ENCODE results near the gene SAP25.
"Not testable (repeated sequence)": the region's sequence is repeated elsewhere in the genome, so short reads cannot be mapped to it uniquely, and the experiment has no call there.

The SAP25 gene

GRCh38 chr7:100552532-100552931 is 21.2 kb downstream of the SAP25 start:
- H3K27me3 Mint-ChIP-seq = no peaks in the 10 kb centered on the region
- ATAC-seq (replicated peaks) (no peak), DNase-seq (no peak)
- no peak overlapping the region for H3K4me3 Mint-ChIP-seq
- H3K36me3 Mint-ChIP-seq (ENCODE audit: insufficient read depth) = peaks cover 78% of the 10 kb centered on the region
- H3K9me3 Mint-ChIP-seq = no peaks in the 10 kb centered on the region
- H3K27ac Mint-ChIP-seq = peak overlapping the region in 1 of 2 donors; percentile 3
- peaks cover 25 to 27% of the 10 kb centered on the region in 2 donors for H3K4me1 Mint-ChIP-seq (ENCODE audit: low read depth in 2 of 2)

- H3K4me3 Mint-ChIP-seq = peak overlapping the region; percentile 91 to 92
- H3K27me3 Mint-ChIP-seq; H3K9me3 Mint-ChIP-seq; ATAC-seq (replicated peaks); DNase-seq: not testable (repeated sequence)
- H3K27ac Mint-ChIP-seq = peak overlapping the region; percentile 93 to 95
- peaks cover 41% of the 10 kb centered on the region for H3K36me3 Mint-ChIP-seq (ENCODE audit: insufficient read depth)
- peaks cover 65 to 66% of the 10 kb centered on the region in 2 donors for H3K4me1 Mint-ChIP-seq (ENCODE audit: low read depth in 2 of 2)
Observed at GRCh38 chr7:100548446-100548845, 25.3 kb downstream of the SAP25 start.

GRCh38 chr7:100547872-100548271 is 25.8 kb downstream of the SAP25 start:
- no peak for ATAC-seq (replicated peaks)
- Mint-ChIP-seq H3K4me3 (peak overlapping the region; percentile 91 to 92), H3K9me3 (no peaks in the 10 kb centered on the region), H3K4me1 (ENCODE audit: low read depth in 2 of 2) (peaks cover 70% of the 10 kb centered on the region in 2 donors), H3K27me3 (no peaks in the 10 kb centered on the region), H3K36me3 (ENCODE audit: insufficient read depth) (peaks cover 37% of the 10 kb centered on the region), H3K27ac (peak overlapping the region; percentile 93 to 95)
- no peak for DNase-seq

GRCh38 chr7:100546926-100547800 is 26.5 kb downstream of the SAP25 start:
- Mint-ChIP-seq H3K27ac (peak overlapping the region; percentile 93 to 95), H3K36me3 (ENCODE audit: insufficient read depth) (peaks cover 30% of the 10 kb centered on the region), H3K9me3 (no peaks in the 10 kb centered on the region), H3K4me3 (peak overlapping the region; percentile 91 to 92), H3K4me1 (ENCODE audit: low read depth in 2 of 2) (peaks cover 73 to 77% of the 10 kb centered on the region in 2 donors), H3K27me3 (no peaks in the 10 kb centered on the region)
- no peak for DNase-seq
- ATAC-seq (replicated peaks) = peak; percentile 2

GRCh38 chr7:100546129-100546925 is 27.4 kb downstream of the SAP25 start:
- Mint-ChIP-seq H3K4me1 (ENCODE audit: low read depth in 2 of 2) (peaks cover 79 to 85% of the 10 kb centered on the region in 2 donors), H3K4me3 (peak overlapping the region; percentile 91 to 92)

GRCh38 chr7:100545360-100546128 is 28.2 kb downstream of the SAP25 start:
- ATAC-seq (replicated peaks) = peak; percentile 54
- H3K36me3 Mint-ChIP-seq (ENCODE audit: insufficient read depth) = peaks cover 15% of the 10 kb centered on the region
- peak overlapping the region; percentile 91 to 92 for H3K4me3 Mint-ChIP-seq
- H3K27me3 Mint-ChIP-seq = no peaks in the 10 kb centered on the region
- no peak for DNase-seq
- peak overlapping the region; percentile 93 to 95 for H3K27ac Mint-ChIP-seq
- H3K9me3 Mint-ChIP-seq = no peaks in the 10 kb centered on the region
- peaks cover 82 to 87% of the 10 kb centered on the region in 2 donors for H3K4me1 Mint-ChIP-seq (ENCODE audit: low read depth in 2 of 2)

More at GRCh38 chr7:100546129-100546925, 27.4 kb downstream of the SAP25 start:
- peaks cover 21% of the 10 kb centered on the region for H3K36me3 Mint-ChIP-seq (ENCODE audit: insufficient read depth)
- peak; percentile 82 for ATAC-seq (replicated peaks)
- no peaks in the 10 kb centered on the region for H3K9me3 Mint-ChIP-seq
- peak overlapping the region; percentile 93 to 95 for H3K27ac Mint-ChIP-seq
- peak; percentile 36 to 45 (median 42) for DNase-seq
- H3K27me3 Mint-ChIP-seq = no peaks in the 10 kb centered on the region

GRCh38 chr7:100544967-100545359 is 28.7 kb downstream of the SAP25 start:
- no peak for DNase-seq
- Mint-ChIP-seq H3K4me1 (ENCODE audit: low read depth in 2 of 2) (peaks cover 81 to 82% of the 10 kb centered on the region in 2 donors), H3K9me3 (no peaks in the 10 kb centered on the region), H3K36me3 (ENCODE audit: insufficient read depth) (peaks cover 9% of the 10 kb centered on the region), H3K4me3 (peak overlapping the region; percentile 91 to 92), H3K27me3 (no peaks in the 10 kb centered on the region), H3K27ac (peak overlapping the region; percentile 93 to 95)
- ATAC-seq (replicated peaks) = no peak

GRCh38 chr7:100544386-100544785 is 29.3 kb downstream of the SAP25 start:
- peaks cover 5% of the 10 kb centered on the region for H3K36me3 Mint-ChIP-seq (ENCODE audit: insufficient read depth)
- no peak for ATAC-seq (replicated peaks)
- peak overlapping the region; percentile 91 to 92 for H3K4me3 Mint-ChIP-seq
- H3K9me3 Mint-ChIP-seq = no peaks in the 10 kb centered on the region
- peak overlapping the region; percentile 93 to 95 for H3K27ac Mint-ChIP-seq
- H3K27me3 Mint-ChIP-seq = no peaks in the 10 kb centered on the region
- H3K4me1 Mint-ChIP-seq (ENCODE audit: low read depth in 2 of 2) = peaks cover 81 to 83% of the 10 kb centered on the region in 2 donors
- DNase-seq = no peak

GRCh38 chr7:100543586-100543985 is 30.1 kb downstream of the SAP25 start:
- Mint-ChIP-seq H3K4me1 (ENCODE audit: low read depth in 2 of 2) (peaks cover 79 to 83% of the 10 kb centered on the region in 2 donors), H3K27me3 (no peaks in the 10 kb centered on the region), H3K4me3 (peak overlapping the region; percentile 91 to 92), H3K27ac (peak overlapping the region; percentile 93 to 95), H3K36me3 (ENCODE audit: insufficient read depth) (peaks cover 6% of the 10 kb centered on the region), H3K9me3 (no peaks in the 10 kb centered on the region)
- ATAC-seq (replicated peaks) (no peak), DNase-seq (no peak)

- not testable (repeated sequence) for H3K27me3 Mint-ChIP-seq; ATAC-seq (replicated peaks); H3K36me3 Mint-ChIP-seq (ENCODE audit: insufficient read depth); H3K9me3 Mint-ChIP-seq; DNase-seq
- Mint-ChIP-seq H3K27ac (peak overlapping the region; percentile 70 to 93), H3K4me1 (ENCODE audit: low read depth in 2 of 2) (peaks cover 68% of the 10 kb centered on the region in 2 donors), H3K4me3 (peak overlapping the region; percentile 91 to 92)
Observed at GRCh38 chr7:100541309-100541708, 32.4 kb downstream of the SAP25 start.

- no peak for ATAC-seq (replicated peaks)
- H3K36me3 Mint-ChIP-seq (ENCODE audit: insufficient read depth) = peaks cover 9% of the 10 kb centered on the region
- H3K4me1 Mint-ChIP-seq (ENCODE audit: low read depth in 2 of 2) = peaks cover 57% of the 10 kb centered on the region in 2 donors
- peak overlapping the region in 1 of 2 donors; percentile 58 for H3K27ac Mint-ChIP-seq
- H3K27me3 Mint-ChIP-seq = no peaks in the 10 kb centered on the region
- no peaks in the 10 kb centered on the region for H3K9me3 Mint-ChIP-seq
- peak overlapping the region; percentile 91 to 92 for H3K4me3 Mint-ChIP-seq
- no peak for DNase-seq
Observed at GRCh38 chr7:100540073-100540723, 33.5 kb downstream of the SAP25 start.

GRCh38 chr7:100539436-100540006 is 34.2 kb downstream of the SAP25 start:
- peak overlapping the region; percentile 58 to 82 for H3K27ac Mint-ChIP-seq
- peak overlapping the region; percentile 91 to 92 for H3K4me3 Mint-ChIP-seq
- peaks cover 9% of the 10 kb centered on the region for H3K36me3 Mint-ChIP-seq (ENCODE audit: insufficient read depth)
- H3K27me3 Mint-ChIP-seq = no peaks in the 10 kb centered on the region
- ATAC-seq (replicated peaks) (no peak), DNase-seq (no peak)
- H3K9me3 Mint-ChIP-seq = no peaks in the 10 kb centered on the region
- peaks cover 50% of the 10 kb centered on the region in 2 donors for H3K4me1 Mint-ChIP-seq (ENCODE audit: low read depth in 2 of 2)
